ENCODE measurements around the gene CPT1A. TPM values are rescaled to one million over a fixed set of nuclear protein-coding genes. Genes with fewer than 3 reads are reported as not detected.

Gene CPT1A
- total RNA-seq, 3 donors from 2014 or later = 22.2 to 62.6 (median 30.4) TPM

- Histone ChIP-seq H3K4me1 (no peaks in the 10 kb centered on the region), H3K27ac (no peak overlapping the region), H3K27me3 (no peaks in the 10 kb centered on the region), H3K36me3 (no peaks in the 10 kb centered on the region), H3K9me3 (no peaks in the 10 kb centered on the region), H3K4me3 (no peak overlapping the region)
- TF ChIP-seq POLR2A (IDR thresholded peaks at IDR 0.05) (no peak), POLR2AphosphoS5 (IDR thresholded peaks at IDR 0.05) (no peak), CTCF (IDR thresholded peaks at IDR 0.05) (no peak)
- intact Hi-C loops (cut with DNase I; ENCODE audit: low total_unique reads) = no loop called here
- DNase-seq (ENCODE audit: low spot score in 2 of 2) = no peak
These were observed 134.2 kb downstream of the CPT1A start for GRCh38 chr11:68707527-68707926.

GRCh38 chr11:68704887-68705286, 136.8 kb downstream of the CPT1A start:
- Histone ChIP-seq H3K4me3 (no peak overlapping the region), H3K4me1 (no peaks in the 10 kb centered on the region), H3K9me3 (no peaks in the 10 kb centered on the region), H3K27ac (no peak overlapping the region), H3K27me3 (no peaks in the 10 kb centered on the region), H3K36me3 (no peaks in the 10 kb centered on the region)
- TF ChIP-seq CTCF (IDR thresholded peaks at IDR 0.05) (no peak), POLR2AphosphoS5 (IDR thresholded peaks at IDR 0.05) (no peak), POLR2A (IDR thresholded peaks at IDR 0.05) (no peak)
- DNase-seq (ENCODE audit: low spot score in 2 of 2) = no peak
- intact Hi-C loops (cut with DNase I; ENCODE audit: low total_unique reads) = no loop called here

Other genes with a start within 250 kb of the CPT1A start
- gene GAL, start 157.4 kb downstream of the CPT1A start, total RNA-seq = 1 to 10 TPM in 2 of 3 donors, under 1 TPM in 1; 0.64 to 5.7 (median 1.3) TPM
- gene TESMIN, start 90.4 kb downstream of the CPT1A start, total RNA-seq = 1 to 10 TPM in 2 of 3 donors, under 1 TPM in 1; 0.48 to 9.8 (median 6.9) TPM
- gene MRPL21, start 61.9 kb upstream of the CPT1A start, total RNA-seq = 10 to 100 TPM; 44.3 to 89.1 (median 51.7) TPM
- 10 to 100 TPM in 2 of 3 donors, 1 to 10 TPM in 1; 9.8 to 18.4 (median 13.6) TPM for gene IGHMBP2, start 62.0 kb upstream of the CPT1A start, total RNA-seq
- gene MRGPRD, start 139.1 kb upstream of the CPT1A start, total RNA-seq = not detected
- gene MRGPRF, start 171.3 kb upstream of the CPT1A start, total RNA-seq = 10 to 100 TPM in 2 of 3 donors, 1 to 10 TPM in 1; 5.9 to 21.3 (median 12.9) TPM
- 10 to 100 TPM; 13.0 to 18.0 (median 13.8) TPM for gene TPCN2, start 207.0 kb upstream of the CPT1A start, total RNA-seq